ENCODE results near the gene GPLD1.

DNA sequence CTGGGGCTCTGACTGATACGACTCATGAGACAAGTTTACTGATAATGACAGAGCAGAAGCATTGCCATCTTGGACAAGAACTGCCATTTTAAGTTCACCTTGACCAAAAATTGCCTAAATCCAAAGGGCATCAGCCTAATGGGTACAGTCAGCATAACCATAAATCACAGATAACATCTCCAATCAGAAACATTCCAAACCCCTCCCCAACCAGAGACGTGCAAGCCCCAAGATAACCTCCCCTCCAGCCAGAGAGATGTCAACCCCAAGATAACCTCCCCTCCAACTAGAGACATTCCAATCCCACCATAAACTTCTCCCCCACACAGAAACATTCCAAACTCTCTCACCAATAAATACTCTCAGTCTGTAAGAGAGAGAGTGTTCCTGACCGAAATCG lies 10.5 kb downstream of the GPLD1 start:
- TF ChIP-seq, protein P1, sequence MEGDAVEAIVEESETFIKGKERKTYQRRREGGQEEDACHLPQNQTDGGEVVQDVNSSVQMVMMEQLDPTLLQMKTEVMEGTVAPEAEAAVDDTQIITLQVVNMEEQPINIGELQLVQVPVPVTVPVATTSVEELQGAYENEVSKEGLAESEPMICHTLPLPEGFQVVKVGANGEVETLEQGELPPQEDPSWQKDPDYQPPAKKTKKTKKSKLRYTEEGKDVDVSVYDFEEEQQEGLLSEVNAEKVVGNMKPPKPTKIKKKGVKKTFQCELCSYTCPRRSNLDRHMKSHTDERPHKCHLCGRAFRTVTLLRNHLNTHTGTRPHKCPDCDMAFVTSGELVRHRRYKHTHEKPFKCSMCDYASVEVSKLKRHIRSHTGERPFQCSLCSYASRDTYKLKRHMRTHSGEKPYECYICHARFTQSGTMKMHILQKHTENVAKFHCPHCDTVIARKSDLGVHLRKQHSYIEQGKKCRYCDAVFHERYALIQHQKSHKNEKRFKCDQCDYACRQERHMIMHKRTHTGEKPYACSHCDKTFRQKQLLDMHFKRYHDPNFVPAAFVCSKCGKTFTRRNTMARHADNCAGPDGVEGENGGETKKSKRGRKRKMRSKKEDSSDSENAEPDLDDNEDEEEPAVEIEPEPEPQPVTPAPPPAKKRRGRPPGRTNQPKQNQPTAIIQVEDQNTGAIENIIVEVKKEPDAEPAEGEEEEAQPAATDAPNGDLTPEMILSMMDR (conservative IDR thresholded peaks at IDR 0.05; ENCODE audit: low read depth, low read length), result no peak
- TF ChIP-seq EZH2 (IDR thresholded peaks at IDR 0.05; ENCODE audit: low read length, unreplicated experiment), result no peak
- TF ChIP-seq EZH2phosphoT487 (IDR thresholded peaks at IDR 0.05; ENCODE audit: borderline replicate concordance, low read length), result no peak
